ENCODE data around the gene CHST1.

CHST1 gene

DNA sequence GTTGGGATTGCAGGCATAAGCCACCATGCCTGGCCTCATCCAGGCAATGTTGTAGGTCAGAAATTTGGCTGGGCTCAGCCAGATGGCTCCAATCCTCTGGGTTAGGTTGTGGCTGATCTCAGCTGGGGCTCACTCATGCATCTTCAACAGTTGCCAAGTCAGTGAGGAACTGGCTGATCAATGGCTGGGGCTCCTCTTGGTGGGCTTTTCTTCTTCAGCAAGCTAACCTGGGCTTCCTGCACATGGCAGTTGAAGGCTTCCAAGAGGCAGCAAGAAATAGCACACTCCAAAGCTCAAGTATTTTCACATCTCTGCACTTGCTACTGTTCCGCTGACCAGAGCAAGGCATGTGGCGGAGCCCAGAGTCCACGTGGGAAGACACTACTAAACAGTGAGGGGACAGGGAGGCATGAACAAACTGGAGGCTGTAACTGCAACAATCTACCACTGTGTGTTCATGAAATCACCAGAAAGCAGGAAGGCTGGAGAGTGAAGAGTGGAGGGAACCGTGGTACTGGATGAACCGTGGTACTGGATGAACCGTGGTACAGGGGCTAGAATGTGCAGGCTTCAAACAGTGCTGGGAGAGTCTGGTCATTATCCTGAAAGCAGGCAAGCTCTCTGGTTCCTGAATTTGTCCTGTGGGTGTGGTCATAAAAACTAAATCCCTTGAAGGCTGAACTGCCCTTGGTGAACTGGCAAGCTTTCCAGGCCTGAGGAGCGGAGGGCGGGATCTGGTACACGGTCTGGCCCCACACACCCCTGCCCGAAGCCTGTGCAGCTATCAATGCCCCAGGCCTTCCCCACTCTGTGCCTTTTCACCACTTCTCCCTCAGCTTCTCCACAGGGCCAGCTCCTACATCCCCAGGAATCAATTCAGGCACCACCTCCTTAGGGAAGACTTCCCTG is 20.2 kb downstream of the CHST1 start:
- DNase-seq (ENCODE audit: low spot score), result no peak

DNA sequence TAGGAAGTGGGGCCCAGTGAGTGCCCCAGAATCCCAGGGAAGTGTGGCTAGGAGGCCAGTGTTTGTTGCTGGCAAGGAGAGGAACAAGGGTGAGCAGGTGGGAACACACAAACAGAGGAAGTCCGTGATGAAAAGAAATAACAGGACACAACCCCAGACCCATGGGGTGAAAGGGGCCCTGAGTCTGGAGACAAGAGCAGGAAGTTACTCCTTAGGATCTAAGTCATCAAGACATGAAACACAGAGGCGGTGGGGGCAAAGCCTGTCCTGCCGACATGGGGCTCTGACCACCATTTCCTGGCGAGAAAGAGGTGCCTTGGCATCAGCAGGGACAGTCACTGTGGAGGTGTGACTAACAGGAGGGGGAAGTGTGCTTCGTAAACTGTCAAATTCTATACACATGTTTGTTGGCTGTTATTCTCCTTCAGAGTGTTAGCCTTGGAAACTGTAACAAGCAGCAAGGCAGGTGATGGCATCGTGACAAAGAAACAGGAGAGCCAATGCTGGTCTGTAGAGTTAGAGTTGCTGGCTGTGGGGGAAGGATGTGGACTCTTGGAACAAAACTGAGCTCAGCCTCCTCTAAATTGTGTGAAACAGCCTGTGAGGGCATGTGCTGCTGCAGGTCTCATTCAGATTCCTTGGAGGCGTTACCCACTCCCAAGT is 21.7 kb downstream of the CHST1 start:
- DNase-seq (ENCODE audit: low spot score), result no peak

DNA sequence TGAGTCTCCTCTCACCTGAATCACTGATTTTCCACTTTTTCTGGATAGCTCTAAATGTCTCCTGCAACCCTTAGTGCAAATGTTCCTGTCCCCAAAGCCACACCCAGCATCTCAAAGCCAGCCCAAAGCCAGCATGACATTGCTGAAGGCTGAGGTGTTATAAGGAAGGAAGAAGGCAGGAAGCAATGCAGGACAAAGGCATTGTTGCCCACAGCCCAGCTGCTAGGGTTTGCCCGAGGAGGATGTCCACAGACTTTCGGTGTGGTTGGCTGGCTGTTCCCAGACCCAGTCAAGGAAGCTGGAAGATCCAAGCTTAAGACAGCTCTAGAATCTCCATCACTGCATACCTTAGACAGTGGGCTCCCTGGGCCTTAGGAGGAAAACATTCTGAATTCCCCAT is 23.5 kb downstream of the CHST1 start:
- no peak for DNase-seq (ENCODE audit: low spot score)

DNA sequence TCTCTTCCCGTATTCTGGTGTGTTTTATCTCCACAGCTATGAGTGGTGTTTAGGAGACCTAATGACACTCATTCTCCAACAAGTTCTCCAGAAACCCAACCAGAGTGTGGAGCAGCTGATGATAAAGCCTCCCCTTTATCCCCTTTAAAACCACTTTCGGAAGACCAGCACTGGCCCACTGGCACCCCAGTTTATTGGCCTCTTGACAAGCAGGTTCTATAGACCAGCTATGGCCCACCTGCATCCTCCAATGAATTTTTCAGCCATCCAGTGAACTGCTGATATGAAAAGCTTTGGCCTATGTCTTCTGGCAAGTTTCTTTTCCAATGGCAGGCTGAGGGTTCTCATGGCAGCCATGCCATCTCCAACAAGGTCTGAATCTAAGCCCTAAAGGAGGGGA is 27.4 kb downstream of the CHST1 start:
- DNase-seq (ENCODE audit: low spot score), result no peak

DNA sequence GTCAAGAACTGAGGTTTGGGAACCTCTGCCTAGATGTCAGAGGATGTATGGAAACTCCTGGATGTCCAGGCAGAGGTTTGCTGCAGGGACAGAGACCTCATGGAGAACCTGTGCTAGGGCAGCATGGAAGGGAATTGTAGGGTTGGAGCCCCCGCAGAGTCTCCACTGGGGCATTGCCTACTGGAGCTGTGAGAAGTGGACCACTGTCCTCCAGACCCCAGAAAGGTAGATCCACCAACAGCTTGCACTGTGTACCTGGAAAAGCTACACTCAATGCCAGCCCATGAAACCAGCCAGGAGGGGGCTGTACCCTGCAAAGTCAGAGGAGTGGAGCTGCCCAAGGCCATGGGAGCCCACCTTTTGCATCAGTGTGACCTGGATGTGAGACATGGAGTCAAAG is 29.5 kb downstream of the CHST1 start:
- no peak for DNase-seq (ENCODE audit: low spot score)

DNA sequence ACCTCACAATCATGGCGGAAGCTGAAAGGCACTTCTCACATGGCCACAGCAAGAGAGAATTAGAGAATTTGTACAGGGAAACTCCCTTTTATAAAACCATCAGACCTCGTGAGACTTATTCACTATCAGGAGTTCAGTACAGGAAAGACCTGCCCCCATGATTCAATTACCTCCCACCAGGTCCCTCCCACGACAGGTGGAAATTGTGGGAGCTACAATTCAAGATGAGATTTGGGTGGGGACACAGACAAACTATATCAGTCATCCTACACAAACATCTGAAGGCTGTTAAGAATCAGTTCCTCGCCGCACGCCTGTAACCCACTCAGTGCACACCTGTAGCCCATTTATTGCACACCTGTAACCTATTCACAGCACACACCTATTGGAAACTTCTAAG is 39.8 kb downstream of the CHST1 start:
- DNase-seq (ENCODE audit: low spot score), result no peak

DNA sequence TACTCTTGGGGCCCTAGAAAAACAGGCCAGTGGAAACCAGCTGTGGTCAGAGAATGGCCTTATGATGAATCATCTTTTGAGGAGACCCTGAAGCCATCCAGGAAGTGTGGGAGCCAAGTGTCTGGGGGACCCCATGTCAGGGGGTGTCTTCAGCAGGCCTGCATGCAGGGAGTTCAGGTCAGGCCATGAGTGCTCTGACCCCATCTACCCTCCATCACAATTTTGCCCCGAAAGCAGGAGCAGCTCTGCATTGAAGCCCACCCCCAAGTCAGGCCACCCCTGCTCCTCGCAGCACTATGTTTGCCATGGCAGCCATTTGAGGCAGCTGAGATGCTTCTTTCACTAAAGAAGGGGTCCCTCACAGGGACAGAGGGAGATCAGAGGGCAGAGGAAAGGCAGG is 41.3 kb downstream of the CHST1 start:
- no peak for DNase-seq (ENCODE audit: low spot score)

DNA sequence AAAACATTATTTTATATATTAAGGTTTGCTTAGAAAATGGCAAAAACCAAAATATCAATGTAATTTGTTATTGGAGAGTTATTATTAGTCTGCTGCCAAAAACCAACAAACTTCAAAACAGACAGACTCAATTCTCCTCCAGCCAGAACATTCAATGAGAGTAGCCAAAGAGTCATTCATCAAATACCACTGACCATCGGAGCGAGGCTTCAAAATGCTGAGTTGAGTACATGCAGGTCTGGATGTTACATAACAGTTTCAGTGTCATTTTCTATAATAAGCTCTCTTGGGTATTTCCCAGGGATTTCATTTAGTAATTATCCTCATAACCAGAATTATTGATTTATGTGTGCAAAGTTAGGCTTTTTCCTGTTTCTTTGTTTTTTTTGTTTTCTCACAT is 42.6 kb downstream of the CHST1 start:
- DNase-seq (ENCODE audit: low spot score), result peak; percentile 6

DNA sequence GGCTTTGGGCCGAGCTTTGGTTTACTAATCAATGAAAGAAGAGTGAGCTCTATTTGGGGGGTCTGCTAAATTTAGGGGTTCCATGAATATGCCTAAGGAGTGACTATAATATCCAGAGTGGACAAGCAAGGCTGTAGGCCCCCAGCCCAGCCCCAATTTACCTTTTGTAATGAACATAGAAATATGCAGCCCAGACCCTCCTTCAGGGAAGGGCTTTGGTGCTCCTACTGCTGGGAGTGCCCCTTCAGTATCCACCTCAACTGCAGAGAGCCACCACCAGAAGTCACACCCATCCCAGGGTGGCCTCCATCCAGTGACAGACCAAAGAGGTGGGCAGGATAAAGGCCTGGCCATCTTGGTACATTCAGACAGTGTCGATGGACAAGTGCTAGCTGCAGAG is 43.1 kb downstream of the CHST1 start:
- DNase-seq (ENCODE audit: low spot score), result no peak

DNA sequence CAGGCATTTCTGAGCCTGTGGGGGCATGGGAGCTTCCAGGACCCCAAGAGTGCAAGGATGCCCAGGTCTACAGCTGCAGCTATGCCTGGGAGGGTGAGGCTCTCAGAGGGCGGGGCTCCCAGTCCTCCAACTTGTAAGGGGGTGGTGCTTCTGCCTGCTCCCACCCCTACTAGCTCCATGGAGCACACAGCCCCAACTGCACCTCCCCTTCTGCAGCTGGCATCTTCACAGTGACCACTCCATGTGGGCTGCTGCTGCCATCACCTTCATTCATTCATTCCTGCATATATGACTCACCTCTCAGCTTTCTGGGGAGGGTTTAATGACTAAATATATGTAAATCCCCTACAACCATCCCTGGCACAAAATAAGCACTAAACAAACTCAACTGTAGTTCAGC is 43.8 kb downstream of the CHST1 start:
- no peak for DNase-seq (ENCODE audit: low spot score)

DNA sequence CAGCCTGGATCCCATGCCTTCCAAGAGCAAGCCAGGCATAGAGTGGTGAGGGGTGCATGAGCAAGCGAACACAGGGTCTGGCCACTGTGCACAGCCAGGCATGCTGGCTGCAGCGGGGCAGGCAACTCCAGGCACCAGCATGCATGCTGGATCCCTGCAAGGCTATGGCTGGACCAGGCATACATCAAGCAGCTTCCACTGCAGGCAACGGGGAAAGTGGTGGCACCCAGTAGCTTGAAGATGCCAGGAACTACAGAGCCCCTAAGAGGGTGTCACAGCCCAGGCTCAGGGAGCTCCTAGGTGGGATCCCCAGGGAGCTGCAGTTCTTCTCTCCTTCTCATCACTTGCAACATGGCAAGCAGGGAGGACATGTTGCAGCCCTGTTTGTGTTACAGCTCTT is 45.2 kb downstream of the CHST1 start:
- no peak for DNase-seq (ENCODE audit: low spot score)

DNA sequence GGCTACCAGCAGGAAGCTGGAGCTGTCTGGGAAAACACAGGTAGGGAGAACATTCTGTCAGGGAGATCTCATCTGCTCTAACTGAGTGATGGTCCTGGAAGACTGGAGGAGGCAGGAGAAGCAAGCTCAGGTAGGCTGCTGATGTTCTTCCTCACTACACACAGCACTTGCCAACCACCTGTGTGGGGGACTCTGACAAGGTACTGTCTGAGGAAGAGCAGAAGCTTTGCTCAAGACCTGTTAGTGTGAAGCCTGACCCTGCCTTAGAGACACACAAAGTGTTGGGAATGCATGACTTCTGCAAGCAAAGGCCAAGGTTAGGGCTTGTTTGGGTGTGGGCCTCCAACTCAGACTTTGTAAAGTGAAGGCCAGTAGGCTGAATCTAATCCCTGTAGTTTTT is 46.5 kb downstream of the CHST1 start:
- no peak for DNase-seq (ENCODE audit: low spot score)

DNA sequence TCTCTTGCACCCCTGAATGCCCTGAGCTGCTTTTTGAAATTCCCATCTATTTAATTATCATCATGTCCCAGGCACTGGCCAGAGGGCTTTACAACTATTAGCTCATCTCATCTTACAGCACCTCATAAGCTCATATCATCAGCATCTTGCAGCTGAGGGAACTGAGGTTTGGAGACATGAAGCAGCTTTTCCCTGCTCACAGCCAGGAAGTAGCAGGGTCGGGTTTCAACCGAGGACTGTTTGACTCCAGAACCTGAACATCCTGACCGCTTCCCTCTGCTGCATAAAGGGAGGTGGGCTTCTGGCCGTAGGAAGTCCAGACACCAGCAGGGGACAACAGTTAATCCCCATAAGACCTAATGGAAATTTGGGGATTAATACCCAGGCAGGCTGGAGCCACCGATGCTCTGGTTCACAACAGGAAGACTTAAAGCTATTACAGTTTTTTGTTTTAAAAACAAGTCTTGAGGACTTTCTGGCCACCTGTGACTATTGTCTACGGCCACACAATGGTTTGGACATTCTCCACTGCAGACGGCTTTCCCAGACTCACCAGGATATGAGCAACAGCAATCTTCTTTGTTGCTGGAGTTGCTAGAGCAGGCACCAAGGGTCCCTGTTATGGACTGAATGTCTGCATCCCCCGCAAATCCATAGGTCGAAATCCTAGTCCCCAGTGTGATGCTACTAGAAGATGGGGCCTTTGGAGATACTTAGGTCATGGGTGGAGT is 47.4 kb downstream of the CHST1 start:
- no peak for DNase-seq (ENCODE audit: low spot score)

DNA sequence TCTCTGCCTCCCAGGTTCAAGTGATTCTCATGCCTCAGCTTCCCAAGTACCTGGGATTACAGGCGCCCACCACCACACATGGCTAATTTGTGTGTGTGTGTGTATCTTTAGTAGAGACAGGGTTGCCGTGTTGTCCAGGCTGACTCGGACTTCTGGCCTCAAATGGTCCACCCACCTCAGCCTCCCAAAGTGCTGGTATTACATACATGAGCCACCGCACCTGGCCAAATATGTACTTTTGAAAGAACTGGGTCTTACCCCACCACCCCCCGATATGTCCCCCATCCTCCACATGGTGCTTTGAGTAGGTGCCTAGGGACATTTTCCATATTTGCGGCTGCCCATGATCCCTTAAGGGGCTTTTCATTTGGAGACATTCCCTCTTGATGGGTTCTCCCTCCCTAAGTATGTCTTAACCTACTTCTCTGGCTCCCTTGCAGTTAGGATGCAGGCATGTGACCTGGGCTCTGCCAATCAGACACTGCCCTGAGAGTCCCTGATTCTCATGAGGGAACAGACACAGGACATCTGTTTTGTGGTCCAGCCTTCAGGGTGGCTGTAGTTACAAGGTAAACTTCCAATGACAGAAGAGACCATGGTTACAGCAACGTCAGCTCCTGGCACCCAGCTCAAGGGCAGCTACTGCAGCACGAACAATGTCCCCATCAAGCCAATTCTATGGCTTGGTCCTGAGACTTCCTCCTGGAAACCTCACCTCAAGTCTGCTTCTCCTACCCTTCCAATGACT is 48.4 kb downstream of the CHST1 start:
- no peak for DNase-seq (ENCODE audit: low spot score)

DNA sequence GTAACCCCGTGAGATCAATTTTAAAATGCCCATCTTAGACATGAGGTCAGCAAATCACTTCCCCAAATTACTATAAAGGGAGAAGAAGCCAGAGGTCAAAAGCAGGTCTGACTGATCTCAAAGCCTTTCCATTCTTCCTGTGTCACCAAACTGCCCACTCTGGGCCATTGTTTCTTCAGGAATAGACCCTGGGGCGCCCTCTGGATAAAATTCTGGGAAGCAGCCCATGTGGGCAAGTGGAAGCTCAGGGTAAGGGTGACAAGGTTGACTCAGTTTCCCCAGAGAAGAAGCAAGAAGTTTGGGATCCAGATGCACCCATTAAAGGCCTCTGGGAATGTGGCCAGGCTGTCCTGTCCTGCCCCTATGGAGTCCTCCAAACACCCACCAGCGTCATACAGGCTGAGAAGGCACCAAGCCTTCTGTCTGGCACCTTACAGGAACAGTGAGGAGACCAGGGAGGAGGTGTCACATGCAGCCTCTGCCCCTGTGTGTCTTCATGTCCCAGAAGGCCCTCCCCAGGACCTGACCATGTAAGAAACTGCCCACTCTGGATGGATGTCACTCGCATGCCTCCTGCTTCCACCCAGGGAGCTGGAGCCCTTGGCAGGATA is 50.1 kb downstream of the CHST1 start:
- DNase-seq (ENCODE audit: low spot score), result no peak

DNA sequence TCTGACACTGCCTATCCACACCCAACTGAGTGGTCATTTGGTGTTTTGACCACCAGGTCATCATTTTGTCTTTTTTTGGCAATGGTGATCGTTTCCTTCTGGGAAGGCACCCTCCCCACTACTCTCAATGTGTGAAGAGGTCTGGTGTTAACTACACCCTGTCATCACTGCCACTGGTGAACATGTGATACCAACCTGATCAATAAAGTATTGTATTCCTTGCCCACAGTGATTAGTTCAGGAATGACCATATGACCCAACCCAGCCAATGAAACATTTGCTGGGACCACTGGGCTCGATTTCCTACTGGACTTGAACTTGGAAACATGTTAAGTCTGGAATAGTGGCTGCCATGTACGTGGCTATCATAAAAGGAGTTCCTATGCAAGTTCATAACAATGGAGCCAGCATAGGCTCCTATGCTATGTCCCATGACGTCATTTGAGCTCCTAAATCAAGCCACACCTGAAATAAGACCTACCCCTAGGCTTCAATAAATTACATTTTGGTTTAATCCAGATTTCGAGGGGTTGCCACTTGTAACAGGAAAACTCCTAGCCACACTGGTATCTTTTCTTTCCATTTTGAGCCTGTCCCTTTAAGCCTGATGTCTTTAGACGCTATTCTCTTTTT is 51.1 kb downstream of the CHST1 start:
- DNase-seq (ENCODE audit: low spot score), result no peak

DNA sequence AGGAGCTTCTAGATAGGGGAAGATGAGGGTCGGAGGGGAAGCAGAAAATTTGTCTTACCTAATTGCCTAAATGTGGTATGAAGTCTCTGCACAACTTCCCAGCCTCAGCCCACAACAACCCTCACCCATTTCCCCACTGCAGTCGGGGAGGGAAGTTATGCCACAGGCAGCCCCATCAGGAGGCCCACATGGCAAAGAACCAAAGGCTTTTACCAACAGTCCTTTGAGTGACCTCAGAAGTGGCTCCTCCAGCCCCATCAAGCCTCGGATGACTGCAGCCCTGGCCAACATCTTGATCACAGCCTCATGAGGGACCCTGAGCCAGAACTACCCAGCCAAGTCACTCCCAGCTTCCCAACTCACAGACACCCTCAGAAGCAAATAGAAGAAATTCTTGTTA is 54.8 kb downstream of the CHST1 start:
- DNase-seq (ENCODE audit: low spot score), result no peak

DNA sequence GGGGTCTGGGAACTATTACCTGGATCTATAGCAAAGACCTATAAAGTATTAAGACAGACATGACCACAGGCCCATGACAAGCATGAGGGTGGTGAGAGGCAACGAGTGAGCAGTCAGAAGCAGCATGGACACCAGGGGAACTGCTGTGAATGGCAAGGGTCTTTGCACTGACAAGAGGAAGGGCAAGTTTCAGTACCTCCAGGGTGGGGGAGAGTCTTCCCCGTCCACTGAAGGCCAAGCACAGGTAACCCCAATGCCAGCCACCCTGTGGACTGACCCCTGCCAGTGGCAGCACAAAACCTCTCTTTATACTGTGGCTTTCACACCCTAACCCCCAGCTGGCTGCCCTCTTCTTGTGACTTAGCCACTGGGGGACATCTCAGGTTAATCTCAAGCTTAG is 55.5 kb downstream of the CHST1 start:
- DNase-seq (ENCODE audit: low spot score), result no peak

DNA sequence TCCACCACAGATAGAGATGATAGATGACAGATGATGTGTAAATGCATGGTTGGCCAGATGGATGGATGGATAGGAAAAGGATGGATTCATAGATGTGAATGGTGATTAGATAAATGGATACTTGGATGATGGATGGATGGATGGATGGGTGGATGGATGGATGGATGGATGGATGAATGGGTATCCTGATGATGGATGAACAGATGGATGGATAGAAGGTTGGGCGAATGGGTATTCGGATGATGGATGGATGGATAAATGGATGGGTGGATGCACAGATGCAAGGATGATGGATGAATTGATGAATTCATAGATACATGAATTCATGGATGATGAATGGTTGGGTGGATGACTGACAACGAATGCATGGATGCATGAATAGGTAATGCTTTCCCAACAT is 56.1 kb downstream of the CHST1 start:
- no peak for DNase-seq (ENCODE audit: low spot score)

DNA sequence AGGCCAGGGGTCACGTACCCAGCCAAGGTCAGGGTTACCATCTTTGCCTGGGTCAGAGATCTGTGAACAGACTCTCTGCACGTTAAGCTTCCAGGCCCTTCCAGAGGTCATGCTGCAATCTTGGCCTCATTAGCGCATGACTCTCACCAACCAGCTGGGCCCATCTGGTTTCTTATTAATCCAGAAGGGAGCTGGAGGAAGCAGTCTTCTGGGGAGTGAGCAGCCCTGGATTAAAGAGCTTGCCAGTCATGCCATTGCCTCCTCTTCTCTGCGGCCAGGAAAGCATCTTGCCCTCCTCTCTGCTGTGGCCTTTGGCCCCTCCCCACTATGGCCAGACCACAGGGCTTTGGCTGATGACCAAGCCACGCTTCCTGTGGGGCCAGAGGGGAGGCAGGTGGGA is 57.4 kb downstream of the CHST1 start:
- peak; percentile 84 for DNase-seq (ENCODE audit: low spot score)

DNA sequence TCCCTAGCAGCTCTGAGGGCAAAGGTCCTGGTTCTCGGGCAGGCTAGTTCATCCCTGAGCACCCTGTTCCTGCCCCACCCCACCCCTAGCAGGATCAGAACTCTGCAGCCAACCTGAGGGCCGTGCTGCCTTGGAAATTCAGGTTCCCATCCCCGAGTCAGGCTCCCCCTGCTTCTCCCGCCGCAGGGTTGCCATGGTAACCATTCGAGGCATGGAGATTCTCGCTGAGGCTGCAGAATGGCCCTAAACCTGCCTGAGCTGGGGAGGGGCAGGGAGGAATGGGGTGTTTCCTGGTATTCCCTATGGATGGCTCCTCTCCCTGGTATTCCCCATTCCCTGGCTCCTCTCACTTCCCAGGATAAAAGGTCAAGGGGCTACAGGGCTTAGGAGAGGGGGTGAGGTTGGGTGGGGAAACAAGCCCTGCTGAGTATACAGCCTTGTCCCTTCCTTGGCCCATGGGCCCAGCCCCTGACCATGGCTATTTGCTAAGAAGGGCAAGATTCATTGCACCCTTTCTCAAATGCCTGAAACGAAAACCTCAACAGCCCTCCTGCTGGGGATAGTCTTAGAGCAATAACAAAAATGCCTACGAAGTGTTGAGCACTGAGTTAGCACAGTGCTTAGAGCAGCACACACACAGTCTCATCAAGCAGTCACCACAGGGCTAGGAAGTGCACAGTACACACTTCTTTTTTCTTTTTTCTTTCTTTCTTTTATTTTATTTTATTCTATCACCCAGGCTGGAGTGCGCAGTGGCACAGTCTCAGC is 58.7 kb downstream of the CHST1 start:
- no peak for DNase-seq (ENCODE audit: low spot score)

Measured in kidney tubule cell (primary cell).